Upper lobe of right lung (tissue), 1 donor: Measurements from ENCODE around the gene PARP8. TPM values are rescaled to one million over a fixed set of nuclear protein-coding genes. Genes with fewer than 3 reads are reported as not detected.

Experiments used
- ATAC-seq: fragments of 200-7000 bp; cut with Tn5 transposase; one replicate; pipeline ENCODE4 v1.9.1; 2020; ENCODE audit warnings: mild to moderate bottlenecking, moderate library complexity
- DNase-seq: peaks from one replicate; pipeline ENCODE4 v3.0.0-alpha.2; 2020
- H3K27ac ChIP-seq: fragments of 200-600 bp; one replicate; pipeline ENCODE4 v1.8.0; 2022
- H3K27me3 ChIP-seq: fragments of 200-600 bp; one replicate; pipeline ENCODE4 v1.8.0; 2022; ENCODE audit warnings: mild to moderate bottlenecking
- H3K36me3 ChIP-seq: fragments of 200-600 bp; one replicate; pipeline ENCODE4 v1.8.0; 2022
- H3K4me1 ChIP-seq: fragments of 200-600 bp; one replicate; pipeline ENCODE4 v1.8.0; 2022
- H3K4me3 ChIP-seq: fragments of 200-600 bp; one replicate; pipeline ENCODE4 v1.8.0; 2022; ENCODE audit warnings: mild to moderate bottlenecking
- H3K9me3 ChIP-seq: fragments of 200-600 bp; one replicate; pipeline ENCODE4 v1.8.0; 2022
- intact Hi-C: fragments of 100-400 bp; cut with DNase I; formaldehyde crosslinking; loops from one replicate; pipeline ENCODE4 v1.11.0; 2022
- total RNA-seq: library from RNA; stranded (reverse); fragmentation: NEBNext Ultra II Directional; extraction: Animal tissue kit (Norgen Biotek cat#: 25700); gene quantifications from one replicate; pipeline ENCODE4 v1.2.1, GENCODE V29; 2021
- TF ChIP-seq, protein P1 (sequence below): fragments of 200-600 bp; IDR thresholded peaks from one replicate; pipeline ENCODE4 v1.8.0; 2022; ENCODE audit warnings: antibody characterized with exemption
- donor health status: DM: no; HTN: yes; CAD: no; lungs with severe emphysema.

PARP8 gene
- total RNA-seq, 1 donor from 2014 or later = 52.3 TPM

DNA sequence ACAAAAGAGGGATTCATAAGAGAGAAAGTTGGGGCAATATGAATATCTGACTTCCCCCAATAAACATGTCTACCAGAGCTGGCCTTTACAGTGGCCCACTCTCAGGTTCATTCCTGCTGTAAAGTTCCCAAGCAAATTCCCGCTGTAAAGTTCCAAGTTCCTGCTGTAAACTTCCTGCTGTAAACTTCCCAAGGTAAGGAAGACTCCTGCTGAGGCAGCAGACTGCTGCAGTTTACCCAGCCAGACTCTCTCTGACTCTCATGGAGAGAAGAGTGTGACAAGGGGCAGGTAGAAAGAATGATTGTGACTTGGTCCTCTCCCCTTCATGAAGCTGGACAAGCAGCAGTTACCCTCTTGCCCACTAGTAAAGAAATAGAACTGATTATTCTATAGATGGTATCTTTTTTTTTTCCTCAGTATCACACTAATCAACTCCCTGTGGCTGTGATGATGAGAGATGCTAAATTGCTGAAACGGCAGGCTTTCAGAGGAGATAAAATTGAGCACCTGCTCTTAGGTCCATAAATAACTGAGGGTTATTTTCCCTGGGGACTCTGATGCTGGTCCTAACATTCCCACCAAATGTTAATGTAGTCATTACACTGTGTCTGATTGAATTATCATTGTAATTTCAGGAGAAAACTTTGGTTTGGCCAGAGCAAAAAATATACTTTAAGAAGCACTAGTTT is 220.4 kb downstream of the PARP8 start:
- DNase-seq (no peak), ATAC-seq (no peak)
- H3K4me1 ChIP-seq = no peaks in the 10 kb centered on the region
- no peaks in the 10 kb centered on the region for H3K9me3 ChIP-seq
- H3K36me3 ChIP-seq = no peaks in the 10 kb centered on the region
- H3K27ac ChIP-seq = no peak overlapping the region
- TF ChIP-seq, protein P1, sequence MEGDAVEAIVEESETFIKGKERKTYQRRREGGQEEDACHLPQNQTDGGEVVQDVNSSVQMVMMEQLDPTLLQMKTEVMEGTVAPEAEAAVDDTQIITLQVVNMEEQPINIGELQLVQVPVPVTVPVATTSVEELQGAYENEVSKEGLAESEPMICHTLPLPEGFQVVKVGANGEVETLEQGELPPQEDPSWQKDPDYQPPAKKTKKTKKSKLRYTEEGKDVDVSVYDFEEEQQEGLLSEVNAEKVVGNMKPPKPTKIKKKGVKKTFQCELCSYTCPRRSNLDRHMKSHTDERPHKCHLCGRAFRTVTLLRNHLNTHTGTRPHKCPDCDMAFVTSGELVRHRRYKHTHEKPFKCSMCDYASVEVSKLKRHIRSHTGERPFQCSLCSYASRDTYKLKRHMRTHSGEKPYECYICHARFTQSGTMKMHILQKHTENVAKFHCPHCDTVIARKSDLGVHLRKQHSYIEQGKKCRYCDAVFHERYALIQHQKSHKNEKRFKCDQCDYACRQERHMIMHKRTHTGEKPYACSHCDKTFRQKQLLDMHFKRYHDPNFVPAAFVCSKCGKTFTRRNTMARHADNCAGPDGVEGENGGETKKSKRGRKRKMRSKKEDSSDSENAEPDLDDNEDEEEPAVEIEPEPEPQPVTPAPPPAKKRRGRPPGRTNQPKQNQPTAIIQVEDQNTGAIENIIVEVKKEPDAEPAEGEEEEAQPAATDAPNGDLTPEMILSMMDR = no peak
- H3K4me3 ChIP-seq = no peak overlapping the region
- no peaks in the 10 kb centered on the region for H3K27me3 ChIP-seq
- intact Hi-C loops = no loop called here

DNA sequence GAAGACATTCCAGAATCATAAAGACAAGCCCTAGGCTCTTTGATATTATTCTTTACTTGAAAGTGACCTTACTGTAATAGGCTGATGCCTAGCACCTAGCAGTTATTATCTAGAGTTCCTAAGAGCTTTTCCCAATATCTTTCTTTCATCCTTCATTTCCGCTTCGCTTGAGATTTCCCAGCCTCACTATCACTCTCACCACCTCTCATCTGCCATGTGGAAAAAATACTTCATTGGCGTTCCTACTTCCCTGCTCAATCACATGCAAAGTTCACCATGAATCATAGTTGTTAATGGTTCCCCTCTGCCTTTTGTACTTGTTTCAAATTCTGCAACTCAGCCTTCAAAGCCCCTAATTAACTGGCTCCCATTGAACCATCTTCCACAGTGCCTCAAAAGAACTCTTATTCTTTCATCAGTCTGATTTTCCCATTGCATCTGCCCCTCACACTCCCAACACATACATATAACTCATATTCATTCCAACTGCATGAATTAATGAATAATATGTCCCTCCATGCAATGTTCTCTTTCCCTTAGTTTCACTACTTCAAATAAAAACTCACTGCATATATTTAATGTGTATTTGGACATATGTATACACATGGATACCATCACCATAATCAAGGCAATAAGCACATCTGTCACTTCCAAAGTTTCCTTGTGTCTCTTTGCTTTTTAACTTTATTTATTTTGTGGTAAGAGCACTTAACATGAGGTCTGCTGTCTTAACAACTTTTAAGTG is 221.6 kb downstream of the PARP8 start:
- ATAC-seq (no peak), DNase-seq (no peak)
- intact Hi-C loops = no loop called here
- no peak overlapping the region for H3K27ac ChIP-seq
- no peaks in the 10 kb centered on the region for H3K36me3 ChIP-seq
- no peaks in the 10 kb centered on the region for H3K27me3 ChIP-seq
- no peak overlapping the region for H3K4me3 ChIP-seq
- H3K9me3 ChIP-seq = no peaks in the 10 kb centered on the region
- TF ChIP-seq, protein P1 = no peak
- no peaks in the 10 kb centered on the region for H3K4me1 ChIP-seq

DNA sequence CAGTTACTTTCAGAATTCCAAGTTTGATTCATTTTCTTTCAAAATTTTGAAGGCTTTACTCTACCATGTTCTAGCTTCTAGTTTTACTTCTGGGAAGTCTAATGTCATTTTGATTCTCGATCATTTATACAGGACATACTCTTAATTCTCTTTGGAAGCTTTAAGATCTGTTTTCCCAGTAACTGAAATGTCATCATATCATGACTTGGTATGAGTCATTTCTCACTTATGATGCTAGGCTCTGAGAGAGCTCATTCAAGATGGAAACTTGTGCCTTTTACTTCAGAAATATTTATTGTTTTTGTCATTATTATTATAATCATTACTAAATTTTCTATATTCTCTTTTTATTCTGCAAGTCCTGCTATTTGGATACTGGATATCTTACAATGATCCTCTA is 222.3 kb downstream of the PARP8 start:
- TF ChIP-seq, protein P1 = no peak
- ATAC-seq = no peak
- intact Hi-C loops = no loop called here

DNA sequence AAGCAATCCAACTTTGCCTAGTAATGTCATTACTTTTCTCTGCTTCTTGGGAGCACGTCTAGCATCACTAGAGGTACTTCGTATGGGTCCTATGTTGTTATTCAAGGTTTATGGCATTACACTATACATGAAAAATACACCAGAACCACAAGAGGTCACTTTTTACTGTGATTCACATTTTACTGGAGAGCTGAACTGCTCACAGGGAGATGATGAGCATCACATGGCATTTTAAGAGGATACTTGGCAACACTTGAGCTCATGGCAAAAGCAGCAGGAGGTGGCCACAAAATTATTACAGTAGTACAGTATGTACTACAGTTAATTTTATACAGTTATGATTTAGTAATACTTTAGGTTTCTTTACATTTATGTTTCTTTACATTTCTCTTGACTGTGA is 223.4 kb downstream of the PARP8 start:
- Histone ChIP-seq H3K4me1 (no peaks in the 10 kb centered on the region), H3K27ac (no peak overlapping the region), H3K27me3 (no peaks in the 10 kb centered on the region), H3K4me3 (no peak overlapping the region), H3K9me3 (no peaks in the 10 kb centered on the region), H3K36me3 (no peaks in the 10 kb centered on the region)
- DNase-seq (no peak), ATAC-seq (no peak)
- intact Hi-C loops = no loop called here
- TF ChIP-seq, protein P1 = no peak

More for the DNA sequence above, 222.3 kb downstream of the PARP8 start:
- no peaks in the 10 kb centered on the region for H3K4me1 ChIP-seq
- H3K4me3 ChIP-seq = no peak overlapping the region
- H3K36me3 ChIP-seq = no peaks in the 10 kb centered on the region
- no peak for DNase-seq
- no peaks in the 10 kb centered on the region for H3K27me3 ChIP-seq
- H3K9me3 ChIP-seq = no peaks in the 10 kb centered on the region
- H3K27ac ChIP-seq = no peak overlapping the region

Other genes with a start within 250 kb of the PARP8 start
- 35.3 TPM for gene EMB, start 225.3 kb upstream of the PARP8 start, total RNA-seq